Germinal center (tissue), 1 donor: ENCODE data around the gene NR2C2AP.
A peak's percentile ranks its signal among the peaks of the same experiment; 100 is the strongest.

Experiments used
- DNase-seq: peaks from one replicate; pipeline ENCODE4 v3.0.0; 2012; ENCODE audit warnings: mixed read lengths, low spot score

NR2C2AP gene

DNA sequence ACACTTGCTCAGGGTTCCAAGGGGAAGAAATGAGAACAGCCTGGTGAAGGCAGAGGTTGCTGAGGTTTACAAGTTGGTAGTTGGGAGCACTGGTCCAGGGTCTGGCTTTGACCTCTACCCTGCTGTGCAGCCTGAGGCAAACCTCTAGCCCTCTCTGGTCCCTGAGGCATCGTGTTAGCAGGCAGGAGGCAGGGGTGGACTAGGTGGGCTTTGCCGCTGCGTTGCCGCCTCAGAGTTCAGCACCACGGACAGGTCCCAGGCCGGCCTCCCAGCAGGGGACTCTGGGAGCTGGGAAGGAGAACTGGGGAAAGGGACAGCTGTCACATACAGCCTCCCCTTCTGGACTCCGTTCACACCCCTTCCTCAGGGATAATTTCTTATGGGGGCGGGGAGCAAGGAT, 11.7 kb upstream of the NR2C2AP start:
- no peak for DNase-seq

DNA sequence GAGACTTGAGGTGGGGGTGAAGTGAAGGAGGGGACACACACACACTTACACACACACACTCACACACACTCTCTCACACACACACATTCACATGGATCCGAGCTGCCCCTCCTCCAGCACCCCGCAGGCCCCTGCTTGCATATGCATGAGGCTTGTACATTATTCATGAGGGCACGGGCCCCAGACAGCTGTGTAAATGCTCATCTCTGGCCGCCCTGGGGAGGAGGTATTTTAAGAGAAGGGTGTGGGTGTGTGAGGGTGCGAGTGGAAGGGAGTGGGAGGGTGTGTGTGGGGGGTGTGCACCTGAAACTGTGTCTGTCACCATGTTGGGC, 10.9 kb upstream of the NR2C2AP start:
- no peak for DNase-seq

DNA sequence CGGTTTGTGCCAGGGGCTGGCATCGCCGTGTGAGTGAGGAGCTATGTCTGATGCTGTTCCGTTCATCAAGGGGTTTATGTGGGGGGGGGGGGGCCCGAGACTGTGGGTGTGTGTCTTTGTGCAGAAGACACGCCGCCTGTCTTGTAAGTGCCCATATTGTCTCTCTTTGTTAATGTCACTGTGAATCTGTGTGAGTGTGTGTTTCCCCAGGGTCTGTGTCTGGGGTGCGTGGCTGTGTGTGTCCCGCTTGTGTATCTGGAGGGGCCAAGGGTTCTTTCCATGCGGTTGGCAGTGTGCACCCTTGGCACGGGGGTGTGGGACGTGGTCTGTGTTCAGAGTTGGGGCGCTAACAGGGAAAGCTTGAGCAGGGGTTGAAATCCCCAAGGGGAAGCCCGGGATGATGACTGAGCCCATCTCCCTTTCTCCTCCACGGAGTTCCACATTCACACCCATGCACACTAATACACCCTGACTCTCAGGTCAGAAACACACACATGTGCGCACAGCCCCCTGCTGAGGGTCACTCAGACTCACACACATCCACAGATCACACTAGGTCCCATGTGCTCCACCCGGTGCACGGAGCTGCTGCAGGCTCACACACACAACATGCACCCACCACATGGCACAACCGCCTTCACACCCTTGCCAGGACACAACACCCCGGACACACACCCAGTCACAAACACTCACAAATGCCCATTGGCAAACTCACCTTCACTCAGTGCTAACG, 10.4 kb upstream of the NR2C2AP start:
- DNase-seq, result no peak

DNA sequence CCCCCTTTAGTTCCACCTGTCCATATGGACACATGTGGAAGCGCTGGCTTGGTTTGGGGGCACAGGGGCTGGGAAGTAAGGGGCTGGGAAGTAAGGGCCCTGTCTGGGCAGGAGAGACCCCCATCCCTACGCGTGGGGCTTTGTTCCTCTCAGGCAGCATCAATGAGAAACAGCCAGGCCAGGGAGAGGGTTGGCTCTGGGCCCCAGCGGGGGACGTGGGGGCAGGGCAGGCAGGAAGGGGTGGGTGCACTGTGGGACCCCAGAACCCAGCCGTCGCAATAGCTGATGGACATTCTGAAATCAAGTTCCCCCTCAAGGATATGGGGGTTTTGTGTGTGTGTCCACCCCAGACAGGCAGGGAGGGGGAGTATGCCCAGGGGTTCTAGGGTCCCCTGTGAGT, 9.7 kb upstream of the NR2C2AP start:
- DNase-seq, result no peak

DNA sequence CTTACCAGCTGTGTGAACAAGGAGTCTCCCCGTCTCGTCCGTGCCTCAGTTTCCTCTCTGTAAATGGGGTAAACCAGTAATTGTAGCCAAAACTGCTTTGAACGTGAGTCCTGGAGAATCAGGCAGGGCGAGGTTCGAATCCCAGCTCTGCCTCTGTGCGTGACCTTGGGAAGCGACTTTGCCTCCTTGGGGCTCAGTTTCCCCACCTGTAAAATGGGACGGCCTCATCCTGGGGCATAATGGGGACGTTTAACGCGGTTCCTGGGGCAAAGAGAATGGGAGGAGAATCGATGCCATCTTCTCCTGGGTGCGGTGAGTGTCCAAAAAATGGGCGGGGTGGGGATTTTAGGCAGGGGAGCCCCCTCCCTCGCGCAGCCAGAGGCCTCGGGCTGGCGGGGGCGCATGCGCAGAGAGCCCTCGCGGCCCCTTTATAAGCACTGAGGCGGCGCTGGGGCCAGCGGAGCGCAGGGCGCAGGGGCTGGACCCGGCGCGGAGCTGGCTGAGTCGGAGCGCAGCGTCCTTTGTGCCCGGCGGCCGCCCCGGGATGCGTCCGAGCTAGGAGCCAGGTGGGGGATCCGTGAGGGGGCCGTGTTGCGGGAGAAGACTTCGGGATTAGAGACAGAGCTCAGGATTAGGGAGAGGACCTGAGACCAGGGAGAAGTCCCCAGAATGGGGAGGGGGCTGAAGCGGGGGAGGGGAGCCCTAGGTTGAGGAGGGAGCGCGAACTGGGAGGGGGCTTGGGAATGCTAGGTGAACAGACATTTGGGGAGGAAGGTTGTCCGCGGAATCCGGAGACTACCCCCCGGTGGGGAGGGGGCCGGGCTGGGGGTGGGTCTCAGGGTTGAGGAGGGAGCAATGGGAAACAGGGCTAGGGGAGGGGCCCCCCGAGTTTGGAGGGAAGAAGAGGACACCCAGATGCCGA, 8.5 kb upstream of the NR2C2AP start, which contains the start of gene NCAN:
NCAN (plus strand) TSS at position 460 of the 922 bp plus-strand sequence. CDS start 4,996 bp downstream, outside the sequence.
- DNase-seq, result no peak

DNA sequence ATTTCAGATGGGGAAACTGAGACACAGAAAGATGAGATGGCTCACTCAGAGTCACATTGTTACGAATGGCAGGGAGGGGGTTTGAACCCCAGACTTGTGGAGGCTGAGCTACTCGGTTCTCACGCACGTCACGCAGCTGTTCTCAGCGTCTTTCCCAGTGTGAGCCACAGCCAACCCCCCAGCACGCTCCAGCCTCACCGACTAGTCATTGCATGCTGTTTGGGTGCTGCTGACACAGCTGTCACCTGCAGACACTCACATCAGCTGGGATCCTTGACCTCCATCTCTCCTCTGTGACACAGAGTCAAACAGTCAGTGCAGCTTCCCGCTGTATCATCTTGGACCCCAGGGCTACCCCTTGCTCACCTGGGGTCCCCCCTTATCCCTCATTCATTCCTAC, 6.2 kb upstream of the NR2C2AP start:
- no peak for DNase-seq

DNA sequence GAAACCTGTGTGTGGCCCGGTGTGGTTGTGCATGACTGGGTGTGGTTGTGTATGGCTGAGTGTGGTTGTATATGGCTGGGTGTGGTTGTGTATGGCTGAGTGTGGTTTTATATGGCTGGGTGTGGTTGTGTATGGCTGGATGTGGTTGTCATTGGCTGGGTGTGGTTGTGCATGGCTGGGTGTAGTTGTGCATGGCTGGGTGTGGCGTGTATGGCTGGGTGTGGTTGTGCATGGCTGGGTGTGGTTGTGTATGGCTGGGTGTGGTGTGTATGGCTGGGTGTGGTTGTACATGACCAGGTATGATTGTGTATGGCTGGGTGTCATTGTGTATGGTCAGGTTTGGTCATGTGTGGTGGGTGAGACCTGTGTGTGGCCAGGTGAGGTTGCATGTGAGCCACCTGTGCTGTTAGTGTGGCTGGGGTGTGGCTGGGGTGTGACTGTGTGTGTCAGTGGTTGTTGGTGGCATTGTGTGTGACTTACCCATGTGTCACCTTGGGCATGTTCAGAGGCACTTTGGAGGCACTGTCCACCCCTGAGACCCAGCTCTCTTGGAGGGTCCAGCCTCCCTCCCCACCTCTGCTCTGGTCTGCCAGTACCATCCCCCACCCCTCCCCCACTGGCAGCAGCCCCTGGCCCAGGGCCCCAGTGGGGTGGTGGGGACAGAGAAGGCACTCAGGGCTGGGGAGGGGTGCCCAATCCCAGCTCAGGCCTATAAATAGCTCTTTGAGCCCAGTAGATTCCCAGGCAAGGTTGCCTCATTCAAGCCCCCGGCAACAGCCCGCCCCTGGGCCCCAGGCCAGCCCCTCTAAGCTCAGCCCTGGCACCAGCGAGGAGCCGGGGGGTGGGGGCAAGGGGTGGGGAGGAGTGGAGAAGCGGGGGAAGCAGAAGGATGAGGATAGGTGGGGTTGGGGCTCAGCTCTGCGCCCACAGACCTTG, 4.7 kb upstream of the NR2C2AP start:
- no peak for DNase-seq

DNA sequence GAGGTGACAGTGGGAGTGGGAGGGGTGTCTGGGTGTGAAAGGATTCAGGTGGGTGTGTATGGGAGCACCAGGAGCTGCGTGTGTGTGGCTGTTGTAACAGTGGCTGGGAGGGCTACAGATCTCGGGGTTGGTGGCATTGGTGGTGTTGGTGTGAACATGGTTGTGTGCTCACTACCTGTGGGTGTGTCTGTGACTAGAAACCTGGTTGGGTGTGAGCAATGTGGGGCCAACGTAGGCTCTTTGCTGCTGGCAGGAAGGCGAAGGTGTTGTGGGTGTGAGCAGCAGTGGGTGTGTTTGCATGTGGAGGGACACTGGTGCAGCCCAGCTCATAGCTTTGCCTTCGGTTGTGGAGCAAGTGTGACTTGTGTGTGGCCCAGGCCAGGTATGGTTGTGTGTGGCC, 3.7 kb upstream of the NR2C2AP start:
- no peak for DNase-seq

DNA sequence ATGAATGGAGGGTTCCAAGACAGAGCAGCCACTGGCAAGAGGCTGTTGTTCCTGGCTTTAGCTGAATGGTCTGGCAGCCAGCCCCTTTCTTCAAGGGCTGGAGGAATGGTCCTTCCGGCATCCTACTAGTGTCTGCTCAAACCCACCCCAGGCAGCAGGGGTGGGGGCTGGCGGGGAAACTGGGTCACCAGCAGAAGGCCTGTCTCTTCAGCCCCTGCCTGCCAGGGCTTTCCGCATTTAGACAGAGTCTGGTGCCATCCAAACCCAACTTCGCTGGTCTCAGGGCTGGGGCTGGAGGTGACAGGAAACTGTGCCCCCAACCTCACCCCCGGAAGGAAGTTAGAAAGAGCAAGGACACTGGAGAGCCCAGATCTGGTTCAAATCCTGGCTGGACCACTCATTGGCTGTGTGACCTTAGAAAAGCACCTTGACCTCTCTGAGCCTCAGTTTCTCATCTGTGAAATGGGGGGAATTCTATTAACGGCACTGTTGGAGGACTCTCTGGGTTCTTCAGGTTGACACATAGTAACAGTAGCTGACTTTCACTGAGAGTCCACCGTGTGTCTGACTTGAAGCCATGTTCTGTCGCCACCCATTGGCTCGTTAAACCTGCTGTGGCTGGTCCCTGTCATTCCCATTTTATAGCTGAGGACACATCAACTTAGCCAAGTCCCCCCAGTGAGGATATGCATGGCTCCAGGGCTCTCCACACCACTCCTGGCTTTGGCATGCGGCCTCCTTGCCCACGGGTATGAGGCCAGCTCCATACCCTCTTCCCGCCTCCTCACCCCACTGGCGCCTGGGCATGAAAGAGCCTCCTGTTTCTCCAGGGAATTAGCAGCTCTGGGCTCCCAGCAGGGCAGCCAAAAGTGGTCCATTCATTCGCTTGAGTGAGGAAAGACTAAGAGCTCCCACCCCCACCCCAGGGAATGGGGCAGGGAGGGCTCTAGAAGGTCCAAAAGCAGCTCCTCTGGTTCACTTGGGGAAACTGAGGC, 2.5 kb upstream of the NR2C2AP start:
- no peak for DNase-seq

DNA sequence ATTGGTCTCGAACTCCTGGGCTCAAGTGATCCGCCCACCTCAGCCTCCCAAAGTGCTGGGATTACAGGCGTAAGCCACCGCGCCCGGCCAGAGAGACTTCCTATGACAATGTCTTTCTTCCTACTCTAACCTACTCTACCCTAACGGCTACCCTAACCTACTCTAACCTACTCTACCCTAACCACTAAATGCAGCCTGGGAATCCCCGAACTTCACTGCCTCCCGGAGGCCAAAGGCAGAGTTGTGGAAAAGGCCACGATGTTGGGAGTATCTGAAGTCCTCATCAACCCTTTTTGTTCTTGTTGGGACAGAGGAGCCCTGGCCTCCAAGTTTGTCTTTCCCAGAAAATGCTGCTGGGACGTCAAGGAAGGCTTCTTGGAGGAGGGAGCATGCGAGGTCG, 967 bp upstream of the NR2C2AP start:
- DNase-seq, result no peak

DNA sequence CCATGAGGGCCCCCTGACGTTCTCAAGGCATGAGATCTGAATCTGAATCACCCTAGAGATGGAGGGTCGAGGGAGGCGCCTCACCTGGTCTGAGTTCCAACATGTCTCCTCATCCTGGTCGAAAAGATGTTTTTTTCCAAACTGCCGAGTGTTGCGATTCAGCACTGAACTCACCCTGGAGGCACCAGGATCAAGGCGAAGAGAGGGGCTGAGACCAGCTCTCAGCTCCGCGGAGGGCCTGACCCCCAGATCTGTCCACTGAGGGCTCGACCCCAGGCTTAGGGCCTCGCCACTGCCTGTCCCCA, 555 bp downstream of the NR2C2AP start:
- no peak for DNase-seq

DNA sequence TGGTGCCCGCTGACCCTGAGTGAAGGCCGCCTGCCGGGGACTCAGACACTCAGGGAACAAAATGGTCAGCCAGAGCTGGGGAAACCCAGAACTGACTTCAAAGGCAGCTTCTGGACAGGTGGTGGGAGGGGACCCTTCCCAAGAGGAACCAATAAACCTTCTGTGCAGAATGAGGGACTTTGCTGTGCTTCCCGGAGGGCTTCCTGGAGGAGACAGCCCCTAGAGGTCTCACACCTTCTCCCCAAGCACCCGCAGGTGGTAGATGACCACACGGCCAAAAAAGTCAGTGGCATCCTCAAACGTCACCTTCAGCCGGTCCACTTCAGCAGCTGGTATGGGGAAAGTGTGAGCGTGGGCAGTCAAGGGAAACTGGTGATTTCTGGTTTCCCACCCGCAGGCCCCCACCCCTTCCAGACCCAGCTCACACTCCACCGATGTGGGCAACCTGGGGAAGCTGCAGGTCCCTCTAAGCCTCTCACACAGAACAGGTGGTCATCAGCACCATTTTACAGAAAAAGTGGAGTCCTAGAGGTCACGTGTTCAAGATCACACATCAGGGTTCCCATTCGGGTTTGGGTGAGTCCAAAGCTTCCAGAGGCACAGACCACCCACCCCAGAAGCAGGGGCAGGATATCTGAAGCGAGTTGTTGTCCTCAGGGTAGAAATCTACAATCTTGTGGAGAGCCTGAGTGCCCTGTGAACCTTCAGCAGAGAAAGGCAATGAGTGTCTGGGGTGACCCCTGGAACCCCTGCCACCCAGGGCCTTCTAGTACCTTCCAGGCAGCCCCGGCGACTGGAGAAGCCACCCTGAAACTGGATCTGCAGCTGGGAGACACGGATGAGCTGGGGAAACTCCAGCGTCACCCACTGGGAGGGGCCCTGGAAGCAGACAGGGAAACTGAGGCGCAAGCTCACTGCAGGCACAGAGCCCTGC, 1.2 kb downstream of the NR2C2AP start:
- DNase-seq, result no peak

DNA sequence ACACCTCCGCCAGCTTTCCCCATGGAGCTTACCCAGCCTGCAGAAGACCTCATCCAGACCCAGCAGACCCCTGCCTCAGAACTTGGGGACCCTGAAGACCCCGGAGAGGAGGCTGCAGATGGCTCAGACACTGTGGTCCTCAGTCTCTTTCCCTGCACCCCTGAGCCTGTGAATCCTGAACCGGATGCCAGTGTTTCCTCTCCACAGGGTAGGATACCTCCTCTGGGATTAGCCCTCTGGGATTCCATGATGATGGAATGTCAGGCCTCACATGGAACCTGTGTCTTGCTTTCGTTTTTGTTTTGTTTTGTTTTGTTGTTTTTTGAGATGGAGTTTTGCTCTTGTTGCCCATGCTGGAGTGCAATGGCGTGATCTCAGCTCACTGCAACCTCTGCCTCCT, 9.3 kb downstream of the NR2C2AP start:
- no peak for DNase-seq

DNA sequence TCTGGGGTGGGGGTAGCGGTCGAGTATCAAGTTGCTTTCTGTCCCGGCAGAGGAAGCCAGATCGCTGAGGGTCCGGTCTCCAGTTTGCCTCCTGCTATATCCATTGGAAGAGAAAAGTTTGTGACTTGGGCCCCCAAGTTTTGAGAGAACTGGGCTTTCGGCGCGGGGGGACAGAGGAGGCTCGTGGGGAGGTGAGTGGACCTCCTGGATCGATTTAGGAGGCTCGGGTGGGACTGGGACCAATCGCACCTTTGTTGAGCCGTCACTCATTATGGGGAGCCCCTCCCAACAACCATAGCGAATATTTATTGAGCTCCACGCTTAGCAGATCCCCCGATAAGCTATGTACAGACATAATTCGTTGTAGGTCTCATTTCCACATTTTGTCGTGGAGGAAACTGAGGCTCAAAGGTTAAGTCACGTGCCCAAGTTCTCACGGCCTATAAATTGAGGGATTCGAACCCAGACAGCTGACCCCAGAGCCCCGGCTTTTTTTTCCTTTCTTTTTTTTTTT, 10.2 kb downstream of the NR2C2AP start:
- peak; percentile 25 for DNase-seq

DNA sequence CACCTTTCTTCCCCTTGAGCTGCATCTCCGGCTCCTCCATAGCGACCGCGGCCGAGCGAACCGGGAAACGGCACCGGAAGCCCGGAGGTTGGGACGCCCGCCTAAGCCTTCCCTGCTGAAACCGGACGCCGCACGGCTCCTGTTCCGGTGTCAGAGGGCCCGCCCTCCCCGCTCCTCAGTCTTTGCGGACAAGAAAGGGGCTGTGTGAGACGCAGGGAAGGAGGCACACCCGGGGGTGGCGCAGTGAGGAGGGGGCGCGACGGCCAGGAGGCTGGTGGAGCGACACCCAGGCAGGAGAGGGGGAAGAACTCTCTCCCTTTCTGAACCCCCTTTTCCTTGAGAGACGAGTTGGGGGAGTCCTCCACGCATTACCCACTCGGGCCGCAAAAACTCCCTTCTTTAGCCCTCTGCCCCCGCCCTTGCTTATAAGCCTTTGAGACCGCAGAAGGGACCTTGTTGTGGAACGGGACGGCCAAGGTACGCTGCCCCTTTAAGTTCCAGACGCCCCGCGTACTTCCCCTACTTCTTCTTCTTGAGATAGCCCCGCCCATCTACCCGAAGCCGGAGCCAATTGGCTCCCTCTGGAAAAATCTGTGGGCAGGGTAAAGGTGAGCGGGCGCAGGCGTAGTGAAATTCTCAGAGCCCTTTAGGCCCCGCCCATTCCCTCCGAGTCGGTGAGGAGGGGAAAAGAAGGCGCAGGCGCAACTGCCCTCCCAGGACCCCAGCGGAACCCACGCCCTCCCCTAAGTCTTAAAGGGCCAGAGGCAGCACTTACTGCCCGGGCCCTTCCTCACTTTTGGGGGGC, 10.9 kb downstream of the NR2C2AP start, which contains the start of the genes BORCS8 and RFXANK:
BORCS8 (minus strand) TSS at position 75 of the 805 bp plus-strand sequence; CDS start at position 40, 35 bp downstream.
RFXANK (plus strand) TSS at position 181 of the 805 bp plus-strand sequence. CDS start 1,689 bp downstream, outside the sequence.
- DNase-seq, result peak; percentile 98

DNA sequence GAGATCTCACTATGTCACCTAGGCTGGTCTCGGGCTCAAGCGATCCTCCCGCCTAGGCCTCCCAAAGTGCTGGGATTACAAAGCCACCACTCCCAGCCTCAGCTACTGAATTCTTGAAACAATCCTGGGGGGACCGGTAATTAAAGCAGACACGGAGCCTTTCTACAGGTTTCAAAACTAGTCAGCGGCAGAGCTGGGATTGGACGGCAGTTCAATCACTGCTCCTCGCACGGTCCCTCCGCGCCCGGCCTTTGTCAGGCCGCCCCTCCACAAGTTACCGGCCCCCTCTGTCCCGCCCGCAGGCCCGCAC, 11.5 kb downstream of the NR2C2AP start:
- no peak for DNase-seq

DNA sequence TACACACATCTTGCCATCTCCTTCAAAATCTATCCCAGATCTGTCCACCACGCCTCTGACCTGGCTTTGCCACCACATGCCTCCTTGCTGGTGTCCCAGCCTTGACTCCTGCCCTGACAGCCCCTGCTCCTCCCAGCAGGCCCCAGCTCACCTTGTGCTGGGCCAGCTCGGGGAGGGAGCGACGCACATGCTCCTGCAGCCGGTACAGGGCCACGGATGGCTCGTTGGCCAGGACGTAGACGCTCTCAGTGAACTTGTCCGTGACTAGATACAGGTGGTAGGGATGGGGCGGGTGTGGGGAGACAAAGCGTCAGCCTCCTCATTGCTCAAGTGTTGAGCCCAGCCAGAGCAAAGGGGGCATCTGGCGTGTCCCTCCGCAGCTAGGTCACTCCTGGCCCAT, 16.5 kb downstream of the NR2C2AP start:
- DNase-seq, result no peak

DNA sequence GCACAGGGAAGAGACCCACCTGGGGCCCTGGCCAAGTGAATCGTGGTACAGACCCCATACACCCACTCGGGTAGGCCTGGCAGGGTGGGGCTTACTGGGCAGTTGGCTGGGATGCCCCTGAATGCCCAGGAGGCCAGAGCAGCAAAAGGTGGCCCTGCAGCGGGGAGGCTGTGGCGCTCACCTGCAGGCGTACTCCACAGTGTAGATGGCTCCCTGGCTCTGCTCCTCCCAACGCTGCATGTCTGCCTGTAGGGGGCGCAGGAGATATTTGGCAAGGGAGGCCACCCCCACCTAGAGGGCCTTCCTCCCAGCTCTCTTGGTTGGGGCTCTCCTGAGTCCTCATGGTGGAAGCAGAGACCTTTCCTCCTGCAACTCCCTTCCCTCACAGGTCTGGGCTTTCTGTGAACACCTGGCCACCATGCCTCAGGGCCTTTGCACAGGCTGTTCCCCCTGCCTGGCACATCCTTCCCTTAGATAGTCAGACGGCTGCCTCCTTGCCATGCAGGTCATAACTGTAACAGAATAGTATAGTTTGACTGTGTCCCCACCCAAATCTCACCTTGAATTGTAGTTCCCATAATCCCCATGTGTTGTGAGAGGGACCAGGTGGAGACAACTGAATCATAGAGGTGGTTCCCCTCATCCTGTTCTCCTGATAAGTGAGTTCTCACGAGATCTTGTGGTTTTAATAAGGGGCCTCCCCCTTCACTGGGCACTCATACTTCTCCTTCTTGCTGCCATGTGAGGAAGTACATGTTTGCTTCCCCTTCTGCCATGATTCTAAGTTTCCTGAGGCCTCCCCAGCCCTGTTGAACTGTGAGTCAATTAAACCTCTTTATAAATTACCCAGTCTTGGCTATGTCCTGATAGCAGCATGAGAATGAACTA, 17.1 kb downstream of the NR2C2AP start:
- DNase-seq, result peak; percentile 36
